GM19193 (cell line): ENCODE data around the gene STXBP2.

Experiments used
- POLR2A ChIP-seq: IDR thresholded peaks from 4 replicates; pipeline ENCODE4 v1.6.1; 2011; ENCODE audit not compliant: insufficient read depth, insufficient read length; ENCODE audit errors: extremely low read depth

The STXBP2 gene

GRCh38 chr19:7637374-7638256, 705 bp downstream of the STXBP2 start:
- no peak for TF ChIP-seq POLR2A

DNA sequence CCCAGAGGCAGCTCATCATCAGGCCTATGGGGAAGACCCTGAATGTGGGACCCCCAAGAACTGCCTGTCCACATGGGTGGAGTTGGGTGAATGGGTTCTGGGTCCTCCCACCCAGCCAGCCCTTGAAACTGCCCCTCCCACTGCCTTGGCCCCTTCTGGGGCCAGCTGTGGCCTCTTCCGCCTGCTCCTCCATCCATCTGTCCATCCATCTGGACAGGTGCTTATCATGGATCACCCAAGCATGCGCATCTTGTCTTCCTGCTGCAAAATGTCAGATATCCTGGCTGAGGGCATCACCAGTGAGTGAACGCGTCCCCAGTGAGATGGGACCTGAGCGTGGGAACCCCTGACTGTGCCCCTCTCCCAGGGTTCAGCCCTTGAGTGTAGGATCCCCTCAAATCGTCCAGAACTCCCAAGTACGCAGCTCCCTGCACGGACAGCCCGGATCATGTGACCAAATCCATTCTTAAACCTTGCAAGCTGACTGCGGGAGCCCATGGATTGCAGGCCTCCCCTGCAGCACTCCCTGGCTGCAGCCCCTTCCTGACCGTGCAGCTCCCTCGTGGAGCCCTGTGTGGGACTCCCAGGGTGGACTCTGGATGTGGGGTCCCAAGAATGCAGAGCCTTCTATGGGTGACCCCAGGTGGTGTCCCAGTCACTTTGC, 2.0 kb downstream of the STXBP2 start:
- no peak for TF ChIP-seq POLR2A

DNA sequence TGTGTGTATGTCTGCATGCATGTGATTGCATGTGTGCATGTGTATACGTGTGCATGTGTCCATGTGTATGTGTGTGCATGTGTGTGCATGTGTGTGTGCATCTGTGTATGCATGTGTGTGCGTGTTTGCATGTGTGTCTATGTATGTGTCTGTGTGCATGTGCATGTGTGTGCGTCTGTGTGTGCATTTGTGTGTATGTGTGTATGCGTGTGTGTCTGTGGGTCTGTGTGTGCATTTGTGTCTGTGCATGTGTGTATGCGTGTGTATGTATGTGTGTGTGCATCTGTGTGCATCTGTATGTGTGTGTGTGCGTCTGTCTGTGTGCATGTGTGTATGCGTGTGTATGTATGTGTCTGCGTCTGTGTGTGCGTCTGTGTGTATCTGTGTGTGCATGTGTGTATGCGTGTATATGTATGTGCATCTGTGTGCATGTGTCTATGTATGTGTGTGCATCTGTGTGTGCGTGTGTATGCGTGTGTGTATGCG, 3.0 kb downstream of the STXBP2 start:
- TF ChIP-seq POLR2A: no peak

- TF ChIP-seq POLR2A: no peak
Measured at GRCh38 chr19:7640803-7641202, 3.9 kb downstream of the STXBP2 start.

DNA sequence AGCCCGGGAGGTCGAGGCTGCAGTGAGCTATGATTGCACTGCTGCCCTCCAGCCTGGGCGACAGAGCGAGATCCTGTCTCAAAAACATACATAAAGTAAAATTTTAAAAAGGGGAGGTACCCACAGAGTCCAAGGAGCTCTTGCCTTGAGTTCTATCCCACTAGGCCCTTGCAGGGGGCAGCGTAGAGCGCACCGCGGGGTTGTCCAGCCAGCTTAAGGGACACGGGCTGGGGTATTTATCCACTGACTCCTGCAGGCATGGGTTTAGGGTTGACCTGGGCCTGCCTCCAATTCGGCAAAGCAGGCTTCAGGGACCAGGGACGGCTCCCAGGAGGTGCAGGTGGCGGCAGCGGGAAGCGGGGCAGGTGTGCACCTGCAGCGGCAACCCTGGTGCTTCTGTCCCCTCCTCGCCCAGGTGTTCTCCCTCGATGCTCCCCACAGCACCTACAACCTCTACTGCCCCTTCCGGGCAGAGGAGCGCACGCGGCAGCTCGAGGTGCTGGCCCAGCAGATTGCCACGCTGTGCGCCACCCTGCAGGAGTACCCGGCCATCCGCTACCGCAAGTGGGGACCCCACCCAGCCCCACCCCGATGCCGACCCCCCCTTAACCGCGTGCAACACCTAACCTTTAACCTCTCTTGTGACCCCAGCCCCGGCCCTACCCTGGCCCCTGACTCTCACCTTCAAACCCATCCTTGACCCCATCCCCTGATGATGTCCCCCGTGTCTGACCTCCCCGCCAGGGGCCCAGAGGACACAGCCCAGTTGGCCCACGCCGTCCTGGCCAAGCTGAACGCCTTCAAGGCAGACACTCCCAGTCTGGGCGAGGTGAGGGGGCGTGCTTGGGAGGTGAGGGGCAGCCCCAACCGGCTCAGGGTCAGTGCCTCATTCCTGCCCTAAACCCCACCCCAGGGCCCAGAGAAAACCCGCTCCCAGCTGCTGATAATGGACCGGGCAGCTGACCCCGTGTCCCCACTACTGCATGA, 4.7 kb downstream of the STXBP2 start:
- no peak for TF ChIP-seq POLR2A

- no peak for TF ChIP-seq POLR2A
Measured at GRCh38 chr19:7642295-7643030, 5.6 kb downstream of the STXBP2 start.

DNA sequence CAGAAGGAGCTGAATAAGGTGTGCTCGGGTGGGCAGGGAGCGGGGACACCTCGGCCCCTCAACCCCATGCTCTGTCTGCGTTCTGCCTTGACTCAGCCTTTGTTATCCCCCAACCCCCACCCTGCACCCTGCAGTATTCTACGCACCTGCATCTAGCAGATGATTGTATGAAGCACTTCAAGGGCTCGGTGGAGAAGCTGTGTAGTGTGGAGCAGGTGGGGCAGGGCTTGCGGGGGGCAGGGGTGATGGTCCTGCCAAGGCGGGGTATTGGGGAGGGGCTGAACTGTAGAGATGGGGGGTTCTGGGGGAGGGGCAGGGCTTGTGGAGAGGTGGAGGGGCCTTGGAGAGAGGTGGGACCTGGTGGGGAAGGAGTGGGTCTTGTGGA, 6.1 kb downstream of the STXBP2 start:
- TF ChIP-seq POLR2A: no peak

- no peak for TF ChIP-seq POLR2A
Measured at GRCh38 chr19:7644550-7644877, 7.6 kb downstream of the STXBP2 start.

- TF ChIP-seq POLR2A: no peak
Measured at GRCh38 chr19:7645163-7645562, 8.3 kb downstream of the STXBP2 start.

DNA sequence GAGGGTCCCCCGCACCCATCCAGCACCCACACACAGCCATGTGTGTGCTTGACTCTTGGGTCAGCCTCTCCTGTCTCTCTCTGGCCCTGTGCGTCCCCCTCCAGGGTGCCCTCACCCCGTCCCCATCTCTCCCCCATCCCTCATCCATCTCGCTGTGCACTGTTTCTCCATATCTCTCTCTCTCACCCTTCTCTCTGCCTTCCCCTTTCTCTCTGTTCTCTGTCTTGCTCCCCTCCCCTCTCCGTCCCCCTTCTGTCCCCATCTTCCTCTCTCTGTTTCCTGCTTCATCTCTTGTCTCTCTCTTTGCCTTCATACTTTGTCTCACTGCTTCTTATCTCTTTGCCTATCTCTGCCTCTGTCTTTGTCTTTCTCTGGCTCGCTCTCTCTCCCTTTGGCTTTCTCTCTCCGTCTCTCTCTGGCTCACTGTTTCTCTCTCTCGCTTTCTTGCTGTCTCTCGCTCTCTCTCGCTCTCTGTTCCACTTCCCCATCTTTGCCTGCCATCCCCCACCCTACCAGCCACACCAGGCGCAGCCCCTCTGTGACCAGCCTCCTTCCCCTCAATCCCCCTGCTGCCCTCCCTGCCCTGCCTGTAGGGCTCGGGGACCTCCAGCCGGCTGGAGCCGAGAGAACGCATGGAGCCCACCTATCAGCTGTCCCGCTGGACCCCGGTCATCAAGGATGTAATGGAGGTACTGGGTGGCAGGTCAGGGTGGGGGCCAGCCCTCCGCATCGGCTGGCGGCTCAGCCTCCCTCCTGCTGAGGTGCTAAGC, 8.9 kb downstream of the STXBP2 start:
- TF ChIP-seq POLR2A: no peak

DNA sequence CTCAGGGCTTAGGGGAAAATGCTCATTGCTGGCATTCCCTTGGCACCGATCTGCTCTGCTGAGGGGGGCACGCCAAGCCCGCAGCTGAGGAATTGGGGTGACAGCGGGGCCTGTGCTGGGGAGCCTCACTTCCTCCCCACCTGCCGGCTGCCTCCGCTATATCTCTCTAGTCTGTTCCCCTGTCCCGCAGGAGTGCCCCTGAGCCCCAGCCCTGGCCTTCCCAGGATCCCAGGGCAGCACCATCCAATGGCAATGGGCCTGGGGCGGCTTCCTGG, 9.5 kb downstream of the STXBP2 start:
- no peak for TF ChIP-seq POLR2A

DNA sequence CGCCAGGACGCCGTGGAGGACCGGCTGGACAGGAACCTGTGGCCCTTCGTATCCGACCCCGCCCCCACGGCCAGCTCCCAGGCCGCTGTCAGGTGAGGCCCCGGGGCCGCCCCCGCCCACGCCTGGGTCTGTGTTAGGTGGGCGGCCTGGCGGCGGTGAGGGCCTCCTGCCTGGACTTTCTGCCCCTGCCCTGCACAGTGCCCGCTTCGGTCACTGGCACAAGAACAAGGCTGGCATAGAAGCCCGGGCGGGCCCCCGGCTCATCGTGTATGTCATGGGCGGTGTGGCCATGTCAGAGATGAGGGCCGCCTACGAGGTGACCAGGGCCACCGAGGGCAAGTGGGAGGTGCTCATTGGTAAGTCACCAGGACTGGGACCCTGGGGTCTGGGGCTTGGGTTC, 10.2 kb downstream of the STXBP2 start:
- no peak for TF ChIP-seq POLR2A

DNA sequence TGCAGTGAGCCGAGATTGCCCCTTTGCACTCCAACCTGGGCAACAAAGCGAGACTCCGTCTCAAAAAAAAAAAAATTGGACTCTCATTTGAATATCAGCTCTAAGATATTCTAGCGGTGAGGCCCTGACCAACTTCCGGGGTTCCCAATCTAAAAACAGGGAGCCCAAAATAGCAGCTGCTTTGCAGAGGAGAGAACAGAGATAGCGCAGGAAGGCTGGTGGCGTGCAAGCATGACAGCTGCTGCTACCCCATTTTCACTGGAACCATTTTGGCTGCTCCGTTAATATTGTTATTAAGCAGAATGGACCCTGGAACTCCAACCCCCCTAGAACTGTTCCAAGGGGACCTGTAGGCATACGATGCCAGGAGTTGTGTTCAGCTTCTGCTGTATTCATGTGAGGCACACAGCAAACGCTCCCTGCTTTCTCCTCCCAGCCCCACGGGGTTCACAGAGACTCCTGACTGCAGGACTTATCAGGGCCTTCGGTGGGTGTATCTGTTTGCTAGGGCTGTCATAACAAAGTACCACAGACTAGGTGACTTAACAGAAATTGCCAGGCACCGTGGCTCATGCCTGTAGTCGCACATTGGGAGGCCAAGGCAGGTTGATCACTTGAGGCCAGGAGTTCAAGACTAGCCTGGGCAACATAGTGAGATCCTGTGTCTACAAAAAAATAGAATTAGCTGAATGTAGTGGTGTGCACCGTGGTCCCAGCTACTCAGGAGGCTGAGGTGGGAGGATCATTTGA, 11.5 kb downstream of the STXBP2 start:
- TF ChIP-seq POLR2A: no peak
